HepG2 (cell line): ENCODE measurements around the gene UGP2. TPM values are rescaled to one million over a fixed set of nuclear protein-coding genes. Genes with fewer than 3 reads are reported as not detected.
A peak's percentile ranks its signal among the peaks of the same experiment; 100 is the strongest.

Experiments
- BHLHE40 ChIP-seq: IDR thresholded peaks from 2 replicates; pipeline ENCODE4 v1.6.1; 2011; ENCODE audit warnings: low read length, improper control_type of control experiment
- ESRRA ChIP-seq: sonication (generic); formaldehyde crosslinking; IDR thresholded peaks from 2 replicates; pipeline ENCODE4 v1.5.1; 2020; ENCODE audit warnings: mild to moderate bottlenecking, low read depth, missing genetic modification reagents
- FOSL2 ChIP-seq: sonication (generic); formaldehyde crosslinking; IDR thresholded peaks from 2 replicates; pipeline ENCODE4 v1.4.0; 2020; ENCODE audit warnings: missing genetic modification reagents
- NCOA5 ChIP-seq: sonication (generic); formaldehyde crosslinking; IDR thresholded peaks from 2 replicates; pipeline ENCODE4 v1.4.0; 2020; ENCODE audit warnings: missing genetic modification reagents
- SP4 ChIP-seq: sonication (generic); formaldehyde crosslinking; IDR thresholded peaks from 2 replicates; pipeline ENCODE4 v1.8.1; 2023; ENCODE audit warnings: mild to moderate bottlenecking, missing genetic modification reagents
- TBX2 ChIP-seq: sonication (generic); formaldehyde crosslinking; IDR thresholded peaks from 2 replicates; pipeline ENCODE4 v1.5.0; 2020; ENCODE audit warnings: missing genetic modification reagents, mild to moderate bottlenecking, borderline replicate concordance
- ZBTB20 ChIP-seq: sonication (generic); formaldehyde crosslinking; IDR thresholded peaks from 2 replicates; pipeline ENCODE4 v1.8.1; 2023; ENCODE audit warnings: missing genetic modification reagents, low read depth, mild to moderate bottlenecking, borderline replicate concordance
- ZBTB8A ChIP-seq: sonication (generic); formaldehyde crosslinking; IDR thresholded peaks from 2 replicates; pipeline ENCODE4 v1.4.0; 2020; ENCODE audit warnings: mild to moderate bottlenecking, low read depth, missing genetic modification reagents, borderline replicate concordance
- ZNF20 ChIP-seq: sonication (generic); formaldehyde crosslinking; IDR thresholded peaks from 2 replicates; pipeline ENCODE4 v1.4.0; 2020; ENCODE audit warnings: mild to moderate bottlenecking, moderate library complexity, missing genetic modification reagents
- ZNF318 ChIP-seq: sonication (generic); formaldehyde crosslinking; IDR thresholded peaks from 2 replicates; pipeline ENCODE4 v1.4.0; 2020; ENCODE audit warnings: mild to moderate bottlenecking, missing genetic modification reagents
- ZNF432 ChIP-seq: sonication (generic); formaldehyde crosslinking; IDR thresholded peaks from 2 replicates; pipeline ENCODE4 v1.5.0; 2020; ENCODE audit warnings: missing genetic modification reagents, mild to moderate bottlenecking, borderline replicate concordance
- ZNF484 ChIP-seq: sonication (generic); formaldehyde crosslinking; IDR thresholded peaks from 2 replicates; pipeline ENCODE4 v1.5.1; 2020; ENCODE audit warnings: mild to moderate bottlenecking, low read depth, missing genetic modification reagents, borderline replicate concordance
- ZNF879 ChIP-seq: sonication (generic); formaldehyde crosslinking; IDR thresholded peaks from 2 replicates; pipeline ENCODE4 v1.8.1; 2023; ENCODE audit warnings: missing genetic modification reagents
- polyA plus RNA-seq, 8 experiments: library from polyadenylated mRNA; depleted of rRNA in 3 of 8; stranded (reverse) in 7 of 8; unstranded in 1 of 8; fragments of >200 nt; fragmentation: Illumina TruSeq in 4 of 8; extraction: Trizol in 4 of 8; gene quantifications; 2 replicates each; pipeline versions ENCODE4 v1.2.1 to v1.2.3, GENCODE V29; 2011 to 2016; ENCODE audit warnings: low read depth in 4 of 8, missing spikeins in 1 of 8, mixed read lengths in 1 of 8; ENCODE audit not compliant: insufficient read depth in 1 of 8
- total RNA-seq, 5 experiments: library from RNA; depleted of rRNA; stranded (reverse); fragments of >200 nt; fragmentation: Illumina TruSeq; extraction: Trizol; gene quantifications; 2 replicates each; pipeline ENCODE4 v1.2.3, GENCODE V29; 2016; ENCODE audit warnings: low read depth in 1 of 5
- TF ChIP-seq, protein P1 (sequence below): sonication (generic); formaldehyde crosslinking; IDR thresholded peaks from 2 replicates; pipeline ENCODE4 v1.5.0; 2020; ENCODE audit warnings: missing genetic modification reagents
- TF ChIP-seq, protein P2 (sequence below): sonication (generic); formaldehyde crosslinking; IDR thresholded peaks from 2 replicates; pipeline ENCODE4 v1.4.0; 2020; ENCODE audit warnings: missing genetic modification reagents, mild to moderate bottlenecking, borderline replicate concordance

The UGP2 gene
- total and polyA plus RNA-seq, 2 of the 13 experiments (the other 11 are each of a cell fraction or from before 2014, with no cell fraction given), result 96.0 to 134 TPM

DNA sequence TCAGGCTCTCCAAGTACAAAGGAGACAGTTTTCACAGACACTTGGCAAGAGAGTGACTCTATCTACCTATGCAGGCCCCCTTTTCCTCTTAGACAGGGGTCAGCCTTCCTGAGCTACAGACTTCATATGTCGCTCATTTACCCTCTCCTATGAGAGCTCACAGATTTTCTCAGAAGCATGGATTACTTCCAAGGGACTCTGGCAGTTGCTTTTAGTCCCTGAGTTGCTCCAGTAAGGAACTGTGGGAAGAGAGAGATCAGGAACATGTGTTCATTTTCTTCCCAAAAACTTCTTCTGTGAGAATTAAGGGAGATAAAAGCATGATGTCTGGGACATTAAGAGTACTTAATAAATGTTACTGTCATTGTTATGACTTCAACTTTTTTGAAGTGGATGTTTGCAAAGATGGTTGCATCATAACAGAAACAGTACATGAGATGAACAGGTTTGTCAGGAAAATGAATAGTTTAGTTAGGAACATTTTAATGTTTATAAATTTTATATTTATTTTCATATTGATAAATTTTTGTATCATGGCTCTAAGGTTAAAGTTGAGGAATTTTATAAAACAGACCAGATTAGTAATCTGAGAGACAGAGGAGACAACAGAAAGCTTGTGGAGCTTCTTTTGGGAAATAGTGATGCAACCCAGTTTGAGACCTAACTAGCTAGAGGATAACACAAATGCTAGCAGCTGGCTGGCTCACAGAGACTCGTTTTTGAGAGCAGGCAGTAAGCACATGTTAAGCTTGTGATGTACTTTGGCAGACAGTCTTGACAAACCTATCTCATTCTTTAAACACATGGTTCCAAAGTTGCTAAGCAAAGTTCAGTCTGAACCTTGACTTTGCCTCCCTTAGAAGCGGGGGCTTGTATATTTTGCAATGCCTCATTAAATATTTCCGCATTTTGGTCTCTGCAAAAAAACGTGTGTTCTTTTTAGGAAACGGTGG lies 21.7 kb upstream of the UGP2 start (continued):
- TF ChIP-seq ZNF318 (CRISPR knock-in tag) (no peak), SP4 (CRISPR knock-in tag) (no peak), ZNF432 (CRISPR knock-in tag) (no peak), BHLHE40 (0 out of 2 replicates have a peak, but pooled peaks have one; percentile 17), TBX2 (CRISPR knock-in tag) (peak; percentile 75; the same call in 1 of the 2 replicates), ZBTB8A (CRISPR knock-in tag) (no peak), ZBTB20 (peak; percentile 88; the same call in 1 of the 2 replicates), NCOA5 (CRISPR knock-in tag) (0 out of 2 replicates have a peak, but pooled peaks have one; percentile 75), ZNF484 (no peak), ZNF20 (CRISPR knock-in tag) (no peak), ESRRA (peak; percentile 78), ZNF879 (CRISPR knock-in tag) (no peak), FOSL2 (CRISPR knock-in tag) (peak; percentile 81)
- TF ChIP-seq, protein P1, sequence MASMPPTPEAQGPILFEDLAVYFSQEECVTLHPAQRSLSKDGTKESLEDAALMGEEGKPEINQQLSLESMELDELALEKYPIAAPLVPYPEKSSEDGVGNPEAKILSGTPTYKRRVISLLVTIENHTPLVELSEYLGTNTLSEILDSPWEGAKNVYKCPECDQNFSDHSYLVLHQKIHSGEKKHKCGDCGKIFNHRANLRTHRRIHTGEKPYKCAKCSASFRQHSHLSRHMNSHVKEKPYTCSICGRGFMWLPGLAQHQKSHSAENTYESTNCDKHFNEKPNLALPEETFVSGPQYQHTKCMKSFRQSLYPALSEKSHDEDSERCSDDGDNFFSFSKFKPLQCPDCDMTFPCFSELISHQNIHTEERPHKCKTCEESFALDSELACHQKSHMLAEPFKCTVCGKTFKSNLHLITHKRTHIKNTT (CRISPR knock-in tag), result no peak
- TF ChIP-seq, protein P2, sequence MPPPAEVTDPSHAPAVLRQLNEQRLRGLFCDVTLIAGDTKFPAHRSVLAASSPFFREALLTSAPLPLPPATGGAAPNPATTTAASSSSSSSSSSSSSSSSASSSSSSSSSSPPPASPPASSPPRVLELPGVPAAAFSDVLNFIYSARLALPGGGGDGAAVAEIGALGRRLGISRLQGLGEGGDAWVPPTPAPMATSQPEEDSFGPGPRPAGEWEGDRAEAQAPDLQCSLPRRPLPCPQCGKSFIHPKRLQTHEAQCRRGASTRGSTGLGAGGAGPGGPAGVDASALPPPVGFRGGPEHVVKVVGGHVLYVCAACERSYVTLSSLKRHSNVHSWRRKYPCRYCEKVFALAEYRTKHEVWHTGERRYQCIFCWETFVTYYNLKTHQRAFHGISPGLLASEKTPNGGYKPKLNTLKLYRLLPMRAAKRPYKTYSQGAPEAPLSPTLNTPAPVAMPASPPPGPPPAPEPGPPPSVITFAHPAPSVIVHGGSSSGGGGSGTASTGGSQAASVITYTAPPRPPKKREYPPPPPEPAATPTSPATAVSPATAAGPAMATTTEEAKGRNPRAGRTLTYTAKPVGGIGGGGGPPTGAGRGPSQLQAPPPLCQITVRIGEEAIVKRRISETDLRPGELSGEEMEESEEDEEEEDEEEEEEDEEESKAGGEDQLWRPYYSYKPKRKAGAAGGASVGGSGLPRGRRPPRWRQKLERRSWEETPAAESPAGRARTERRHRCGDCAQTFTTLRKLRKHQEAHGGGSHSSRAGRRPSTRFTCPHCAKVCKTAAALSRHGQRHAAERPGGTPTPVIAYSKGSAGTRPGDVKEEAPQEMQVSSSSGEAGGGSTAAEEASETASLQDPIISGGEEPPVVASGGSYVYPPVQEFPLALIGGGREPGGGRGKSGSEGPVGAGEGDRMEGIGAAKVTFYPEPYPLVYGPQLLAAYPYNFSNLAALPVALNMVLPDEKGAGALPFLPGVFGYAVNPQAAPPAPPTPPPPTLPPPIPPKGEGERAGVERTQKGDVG (CRISPR knock-in tag), result no peak
